PC-3 (cell line): ENCODE results near the gene UBXN1.

Experiments used
- CTCF ChIP-seq: fragments of 300-600 bp; sonication (generic); conservative IDR thresholded peaks from 2 replicates; pipeline ENCODE4 v1.5.1; 2017; ENCODE audit warnings: antibody characterized with exemption, low read depth, mild to moderate bottlenecking, low read length
- EZH2 ChIP-seq: fragments of 300-600 bp; sonication (generic); IDR thresholded peaks from one replicate; pipeline ENCODE4 v1.6.1; 2017; ENCODE audit warnings: antibody characterized with exemption, mild to moderate bottlenecking, low read length; ENCODE audit not compliant: unreplicated experiment

DNA sequence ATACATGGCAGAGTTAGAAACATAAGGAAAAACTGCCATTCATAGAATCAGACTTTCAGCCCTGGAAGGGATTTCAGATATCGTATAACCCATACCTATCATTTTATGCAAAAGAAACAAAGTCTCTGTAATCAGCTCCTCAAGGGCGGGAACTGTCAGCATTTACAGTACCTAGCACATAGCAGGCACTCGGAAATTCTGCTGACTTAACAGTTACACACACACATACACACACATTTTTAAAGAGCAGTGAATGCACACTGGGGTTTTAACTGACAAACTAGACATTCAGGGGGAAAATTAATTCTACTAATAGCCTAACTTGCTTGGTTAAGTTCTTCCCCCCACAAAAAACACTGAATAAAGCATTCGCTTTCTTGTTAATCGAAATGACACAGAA is 37.3 kb upstream of the UBXN1 start:
- no peak for TF ChIP-seq CTCF
- TF ChIP-seq EZH2: no peak
